RWPE2 (cell line): ENCODE data around the gene TBC1D14.

Experiments
- ATAC-seq: fragments of 200-7000 bp; cut with Tn5 transposase; 3 replicates; pipeline ENCODE4 v1.9.1; 2021; ENCODE audit warnings: low read depth
- DNase-seq: peaks from one replicate; pipeline ENCODE4 v3.0.0-alpha.2; 2020; ENCODE audit warnings: low spot score
- H3K27ac ChIP-seq: fragments of 450-650 bp; 2 replicates; pipeline ENCODE4 v1.5.1; 2017; ENCODE audit warnings: mild to moderate bottlenecking; ENCODE audit not compliant: poor library complexity, severe bottlenecking
- H3K27me3 ChIP-seq: fragments of 250-450 bp; sonication (Bioruptor Pico); 2 replicates; pipeline ENCODE4 v1.5.1; 2021; ENCODE audit warnings: mild to moderate bottlenecking, moderate library complexity; ENCODE audit not compliant: insufficient read depth, poor library complexity, severe bottlenecking
- H3K36me3 ChIP-seq: fragments of 250-450 bp; sonication (Bioruptor Pico); 2 replicates; pipeline ENCODE4 v1.5.1; 2020; ENCODE audit warnings: low read depth, mild to moderate bottlenecking, moderate library complexity
- H3K4me1 ChIP-seq: fragments of 250-450 bp; sonication (Bioruptor Pico); 2 replicates; pipeline ENCODE4 v1.5.1; 2021; ENCODE audit warnings: mild to moderate bottlenecking, moderate library complexity; ENCODE audit not compliant: insufficient read depth, poor library complexity, severe bottlenecking
- H3K4me3 ChIP-seq: fragments of 250-450 bp; sonication (Bioruptor Pico); 2 replicates; pipeline ENCODE4 v1.5.1; 2021; ENCODE audit warnings: mild to moderate bottlenecking, moderate library complexity; ENCODE audit not compliant: severe bottlenecking
- H3K9me3 ChIP-seq: fragments of 250-450 bp; sonication (Bioruptor Pico); 2 replicates; pipeline ENCODE4 v1.5.1; 2021; ENCODE audit warnings: mild to moderate bottlenecking, moderate library complexity; ENCODE audit not compliant: severe bottlenecking
- TF ChIP-seq, protein P1 (sequence below): fragments of 450-650 bp; IDR thresholded peaks from one replicate; pipeline ENCODE4 v1.5.1; 2017; ENCODE audit warnings: mild to moderate bottlenecking, moderate library complexity; ENCODE audit not compliant: poor library complexity, severe bottlenecking

TBC1D14 gene

DNA sequence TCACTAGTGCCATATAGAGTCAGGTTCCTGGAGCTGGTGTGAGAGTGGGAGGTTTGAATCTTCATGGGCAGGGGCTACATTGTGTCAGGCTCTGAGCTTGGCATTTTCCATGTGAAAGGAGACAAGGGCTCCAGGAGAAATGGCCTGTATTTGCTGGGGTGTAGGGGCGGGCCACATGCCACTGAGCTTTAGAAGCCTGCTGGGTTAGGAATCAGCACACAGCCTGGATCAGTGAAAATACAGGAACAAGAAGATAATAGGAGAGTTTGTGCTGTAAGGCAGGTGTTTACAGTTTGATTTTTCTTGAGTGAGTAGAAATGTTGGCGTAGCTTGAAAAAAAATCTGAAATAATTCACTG, 35.4 kb downstream of the TBC1D14 start:
- Histone ChIP-seq H3K27ac (no peak overlapping the region), H3K27me3 (no peaks in the 10 kb centered on the region), H3K4me1 (peaks cover 14% of the 10 kb centered on the region), H3K36me3 (no peaks in the 10 kb centered on the region), H3K4me3 (no peak overlapping the region), H3K9me3 (no peaks in the 10 kb centered on the region)
- TF ChIP-seq, protein P1, sequence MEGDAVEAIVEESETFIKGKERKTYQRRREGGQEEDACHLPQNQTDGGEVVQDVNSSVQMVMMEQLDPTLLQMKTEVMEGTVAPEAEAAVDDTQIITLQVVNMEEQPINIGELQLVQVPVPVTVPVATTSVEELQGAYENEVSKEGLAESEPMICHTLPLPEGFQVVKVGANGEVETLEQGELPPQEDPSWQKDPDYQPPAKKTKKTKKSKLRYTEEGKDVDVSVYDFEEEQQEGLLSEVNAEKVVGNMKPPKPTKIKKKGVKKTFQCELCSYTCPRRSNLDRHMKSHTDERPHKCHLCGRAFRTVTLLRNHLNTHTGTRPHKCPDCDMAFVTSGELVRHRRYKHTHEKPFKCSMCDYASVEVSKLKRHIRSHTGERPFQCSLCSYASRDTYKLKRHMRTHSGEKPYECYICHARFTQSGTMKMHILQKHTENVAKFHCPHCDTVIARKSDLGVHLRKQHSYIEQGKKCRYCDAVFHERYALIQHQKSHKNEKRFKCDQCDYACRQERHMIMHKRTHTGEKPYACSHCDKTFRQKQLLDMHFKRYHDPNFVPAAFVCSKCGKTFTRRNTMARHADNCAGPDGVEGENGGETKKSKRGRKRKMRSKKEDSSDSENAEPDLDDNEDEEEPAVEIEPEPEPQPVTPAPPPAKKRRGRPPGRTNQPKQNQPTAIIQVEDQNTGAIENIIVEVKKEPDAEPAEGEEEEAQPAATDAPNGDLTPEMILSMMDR, result no peak
- no peak for ATAC-seq
- no peak for DNase-seq

DNA sequence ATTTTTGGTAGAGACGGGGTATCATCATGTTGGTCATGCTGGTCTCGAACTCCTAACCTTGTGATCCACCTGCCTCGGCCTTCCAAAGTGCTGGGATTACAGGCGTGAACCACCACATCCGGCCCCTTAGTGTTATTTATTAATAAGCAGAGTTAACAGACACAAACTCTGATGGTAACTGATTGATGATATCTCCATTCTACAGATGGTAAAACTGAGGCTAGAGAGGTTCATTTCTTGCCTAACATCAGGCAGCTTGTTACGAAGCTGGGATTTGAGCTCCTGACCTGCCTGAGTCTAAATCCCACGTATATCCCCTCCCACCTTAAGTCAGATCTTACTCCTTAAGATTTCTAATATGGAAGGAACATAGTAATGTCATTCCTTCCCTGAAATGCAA, 36.9 kb downstream of the TBC1D14 start:
- Histone ChIP-seq H3K4me1 (peaks cover 11% of the 10 kb centered on the region), H3K27me3 (no peaks in the 10 kb centered on the region), H3K36me3 (no peaks in the 10 kb centered on the region), H3K4me3 (no peak overlapping the region), H3K27ac (no peak overlapping the region), H3K9me3 (no peaks in the 10 kb centered on the region)
- DNase-seq (no peak), ATAC-seq (no peak)
- TF ChIP-seq, protein P1, result no peak

DNA sequence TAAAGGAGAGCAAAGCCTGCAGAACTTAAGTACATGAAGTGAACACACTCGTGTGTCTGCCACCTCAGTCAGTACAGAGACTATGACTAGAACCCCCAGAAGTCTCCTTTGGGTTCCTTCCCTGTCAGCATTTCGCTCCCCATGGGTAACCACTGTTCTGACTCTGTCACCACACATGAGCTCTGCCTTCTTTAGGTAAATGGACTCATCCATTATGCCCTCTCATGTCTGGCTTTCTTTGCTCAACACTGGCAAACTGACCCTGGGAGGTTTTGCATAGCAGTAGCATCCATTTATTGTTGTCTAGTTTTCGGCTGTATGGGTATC, 38.5 kb downstream of the TBC1D14 start:
- H3K9me3 ChIP-seq, result no peaks in the 10 kb centered on the region
- DNase-seq (no peak), ATAC-seq (no peak)
- no peaks in the 10 kb centered on the region for H3K27me3 ChIP-seq
- no peak overlapping the region for H3K4me3 ChIP-seq
- no peaks in the 10 kb centered on the region for H3K4me1 ChIP-seq
- H3K27ac ChIP-seq, result no peak overlapping the region
- TF ChIP-seq, protein P1, result no peak
- H3K36me3 ChIP-seq, result no peaks in the 10 kb centered on the region

DNA sequence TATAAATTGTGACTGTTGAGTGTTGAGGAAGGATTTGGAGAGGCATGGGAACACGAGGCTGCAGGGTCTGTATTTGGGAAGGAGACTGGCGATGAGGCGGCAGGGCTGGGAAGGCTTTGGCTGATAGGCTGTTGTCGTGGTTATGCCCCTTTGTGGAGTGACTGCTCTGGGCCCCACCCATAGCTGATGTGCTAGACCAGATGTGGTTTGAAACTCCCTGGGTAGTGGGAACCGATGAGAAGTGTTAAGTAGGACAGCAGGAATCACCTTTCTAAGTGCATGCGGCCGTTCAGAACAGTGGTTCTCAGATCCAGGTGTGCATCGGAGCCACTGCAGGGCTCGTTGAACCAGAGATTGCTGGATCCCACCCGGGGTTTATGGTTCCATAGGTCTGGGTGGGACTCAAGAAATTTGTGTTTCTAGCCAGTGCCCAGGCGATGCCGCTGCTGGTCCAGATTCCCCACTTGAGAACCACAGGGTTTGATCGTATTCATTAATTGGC, 42.3 kb downstream of the TBC1D14 start:
- DNase-seq (no peak), ATAC-seq (no peak)
- Histone ChIP-seq H3K9me3 (no peaks in the 10 kb centered on the region), H3K4me1 (peaks cover 16% of the 10 kb centered on the region), H3K4me3 (no peak overlapping the region), H3K27ac (no peak overlapping the region), H3K36me3 (no peaks in the 10 kb centered on the region), H3K27me3 (no peaks in the 10 kb centered on the region)
- TF ChIP-seq, protein P1, result no peak

DNA sequence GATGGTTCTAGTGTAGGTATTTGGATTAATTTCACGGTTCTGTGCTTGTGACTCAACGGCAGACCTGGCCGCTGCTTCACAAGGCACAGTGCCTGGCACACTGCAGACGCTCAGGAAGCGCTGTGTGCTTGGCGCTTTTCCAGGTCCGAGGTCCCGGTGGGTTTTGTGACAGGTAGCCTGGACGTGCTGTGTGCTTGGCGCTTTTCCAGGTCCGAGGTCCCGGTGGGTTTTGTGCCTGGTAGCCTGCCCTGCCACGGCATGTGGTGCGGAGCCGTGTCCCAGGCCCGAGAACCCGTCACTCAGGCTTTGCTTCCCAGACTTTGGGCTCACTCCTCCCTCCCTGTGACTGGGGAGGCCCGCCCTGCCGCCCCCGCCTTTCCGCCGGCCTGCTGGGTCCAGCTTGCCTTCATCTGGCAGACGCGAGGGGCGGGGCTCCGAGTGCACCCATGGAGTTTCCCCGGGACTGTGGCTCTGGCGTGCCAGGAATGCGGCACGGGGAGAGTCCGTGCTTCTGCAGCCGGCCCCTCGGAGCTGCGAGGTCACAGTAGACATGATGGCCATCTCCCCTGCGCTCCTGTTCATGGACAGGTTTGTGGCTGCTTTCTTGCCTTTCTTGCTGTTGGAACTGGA, 44.2 kb downstream of the TBC1D14 start:
- peaks cover 16% of the 10 kb centered on the region for H3K4me1 ChIP-seq
- DNase-seq, result no peak
- H3K27ac ChIP-seq, result peak overlapping the region; percentile 48
- H3K36me3 ChIP-seq, result no peaks in the 10 kb centered on the region
- peak; percentile 49; the same call in 2 of the 3 replicates for ATAC-seq
- no peaks in the 10 kb centered on the region for H3K9me3 ChIP-seq
- no peak overlapping the region for H3K4me3 ChIP-seq
- no peaks in the 10 kb centered on the region for H3K27me3 ChIP-seq
- TF ChIP-seq, protein P1, result no peak
